HG03571 (cell line): ENCODE measurements around the gene MGAM2.

ENCODE experiments used
- ATAC-seq: cut with Tn5 transposase; IDR thresholded peaks from one replicate; pipeline ENCODE4 v1.9.1; 2021; ENCODE audit not compliant: unreplicated experiment

The MGAM2 gene

GRCh38 chr7:142174441-142174840, 62.9 kb downstream of the MGAM2 start:
- no peak for ATAC-seq

- no peak for ATAC-seq
Observed at GRCh38 chr7:142175594-142175993, 64.1 kb downstream of the MGAM2 start.

- ATAC-seq, result no peak
Observed at GRCh38 chr7:142176901-142177300, 65.4 kb downstream of the MGAM2 start.

- ATAC-seq, result no peak
Observed at GRCh38 chr7:142177869-142178268, 66.4 kb downstream of the MGAM2 start.

- no peak for ATAC-seq
Observed at GRCh38 chr7:142180426-142180825, 68.9 kb downstream of the MGAM2 start.

- ATAC-seq, result no peak
Observed at GRCh38 chr7:142181211-142181610, 69.7 kb downstream of the MGAM2 start.

- ATAC-seq, result no peak
Observed at GRCh38 chr7:142181966-142182365, 70.4 kb downstream of the MGAM2 start.

GRCh38 chr7:142185069-142185468, 73.6 kb downstream of the MGAM2 start:
- ATAC-seq, result no peak

GRCh38 chr7:142185801-142186200, 74.3 kb downstream of the MGAM2 start:
- no peak for ATAC-seq

- ATAC-seq, result no peak
Observed at GRCh38 chr7:142188154-142188553, 76.6 kb downstream of the MGAM2 start.

- no peak for ATAC-seq
Observed at GRCh38 chr7:142188846-142189245, 77.3 kb downstream of the MGAM2 start.

GRCh38 chr7:142194201-142194600, 82.7 kb downstream of the MGAM2 start:
- ATAC-seq, result no peak

GRCh38 chr7:142196066-142196840, 84.7 kb downstream of the MGAM2 start:
- ATAC-seq, result no peak

GRCh38 chr7:142200206-142200605, 88.7 kb downstream of the MGAM2 start:
- ATAC-seq, result no peak

GRCh38 chr7:142228537-142229104, 117.1 kb downstream of the MGAM2 start:
- no peak for ATAC-seq

- no peak for ATAC-seq
Observed at GRCh38 chr7:142231716-142232115, 120.2 kb downstream of the MGAM2 start.

- ATAC-seq, result no peak
Observed at GRCh38 chr7:142240546-142240945, 129.0 kb downstream of the MGAM2 start.

- ATAC-seq, result no peak
Observed at GRCh38 chr7:142243823-142244222, 132.3 kb downstream of the MGAM2 start.

GRCh38 chr7:142248166-142249160, 136.9 kb downstream of the MGAM2 start:
- no peak for ATAC-seq

GRCh38 chr7:142249918-142250317, 138.4 kb downstream of the MGAM2 start:
- ATAC-seq, result no peak

GRCh38 chr7:142250705-142251104, 139.2 kb downstream of the MGAM2 start:
- ATAC-seq, result no peak

GRCh38 chr7:142257958-142258357, 146.4 kb downstream of the MGAM2 start, which contains the start of gene PRSS58:
TSS of gene PRSS58 (minus strand) at chr7:142258058. CDS start at chr7:142257707, 351 bp downstream.
- no peak for ATAC-seq
